GF-D8 (cell line): Measurements from ENCODE around the gene TAS2R13.

Experiments used
- DNase-seq: peaks from one replicate; lab custom pipeline; 2025; lab: John Stamatoyannopoulos, UW

Gene TAS2R13, protein sequence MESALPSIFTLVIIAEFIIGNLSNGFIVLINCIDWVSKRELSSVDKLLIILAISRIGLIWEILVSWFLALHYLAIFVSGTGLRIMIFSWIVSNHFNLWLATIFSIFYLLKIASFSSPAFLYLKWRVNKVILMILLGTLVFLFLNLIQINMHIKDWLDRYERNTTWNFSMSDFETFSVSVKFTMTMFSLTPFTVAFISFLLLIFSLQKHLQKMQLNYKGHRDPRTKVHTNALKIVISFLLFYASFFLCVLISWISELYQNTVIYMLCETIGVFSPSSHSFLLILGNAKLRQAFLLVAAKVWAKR

DNA sequence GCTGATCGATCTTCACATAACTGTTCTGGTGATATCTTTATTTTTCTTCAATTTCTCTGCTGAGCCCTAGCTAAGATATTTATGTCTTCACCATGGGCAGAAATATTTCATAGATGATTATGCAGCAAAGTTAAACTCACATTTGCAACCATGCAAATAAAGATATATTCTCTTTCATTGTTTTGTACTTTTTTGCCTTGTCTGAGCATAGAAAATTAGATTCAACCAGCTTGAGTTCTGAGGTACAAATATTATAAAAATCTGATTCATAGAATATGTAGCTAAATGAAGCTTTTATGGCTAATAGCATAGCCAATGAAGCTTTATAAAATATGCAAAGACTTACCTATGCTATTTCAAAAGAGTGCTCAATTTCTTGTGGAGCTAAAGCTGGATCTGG, at the start of gene TAS2R13:
TAS2R13 (minus strand) TSS at position 101 of the 400 bp plus-strand sequence. CDS start 264 bp downstream, outside the sequence.
- no peak for DNase-seq

DNA sequence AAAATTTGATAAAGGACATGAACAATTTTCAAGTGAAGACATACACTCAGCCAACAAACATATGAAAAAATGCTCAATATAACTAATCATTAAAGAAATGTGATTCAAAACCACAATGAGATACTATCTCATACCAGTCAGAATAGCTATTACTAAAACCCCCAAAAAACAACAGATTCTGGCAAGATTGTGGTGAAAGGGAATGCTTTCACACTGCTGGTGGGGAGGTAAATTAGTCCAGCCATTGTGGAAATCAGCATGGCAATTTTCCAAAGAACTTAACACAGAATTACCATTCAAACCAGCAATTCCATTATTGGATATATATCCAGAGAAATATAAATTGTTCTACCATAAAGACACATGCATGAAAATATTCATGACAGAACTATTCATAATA, 48.4 kb upstream of the TAS2R13 start:
- DNase-seq: no peak

DNA sequence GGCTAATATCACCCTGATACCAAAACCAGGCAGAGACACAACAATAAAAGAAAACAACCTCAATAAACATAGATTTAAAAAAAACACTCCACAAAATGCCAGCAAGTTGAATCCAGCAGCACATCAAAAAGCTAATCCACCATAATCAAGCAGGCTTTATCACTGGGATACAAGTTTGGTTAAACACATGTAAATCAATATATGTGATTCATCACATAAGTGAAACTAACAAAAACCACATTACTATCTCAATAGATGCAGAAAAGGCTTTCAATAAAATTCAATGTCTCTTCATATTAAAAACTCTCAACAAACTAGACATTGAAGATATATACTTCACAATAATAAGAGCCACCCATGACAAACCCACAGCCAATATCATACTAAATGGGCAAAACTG, 46.7 kb upstream of the TAS2R13 start:
- DNase-seq: no peak

DNA sequence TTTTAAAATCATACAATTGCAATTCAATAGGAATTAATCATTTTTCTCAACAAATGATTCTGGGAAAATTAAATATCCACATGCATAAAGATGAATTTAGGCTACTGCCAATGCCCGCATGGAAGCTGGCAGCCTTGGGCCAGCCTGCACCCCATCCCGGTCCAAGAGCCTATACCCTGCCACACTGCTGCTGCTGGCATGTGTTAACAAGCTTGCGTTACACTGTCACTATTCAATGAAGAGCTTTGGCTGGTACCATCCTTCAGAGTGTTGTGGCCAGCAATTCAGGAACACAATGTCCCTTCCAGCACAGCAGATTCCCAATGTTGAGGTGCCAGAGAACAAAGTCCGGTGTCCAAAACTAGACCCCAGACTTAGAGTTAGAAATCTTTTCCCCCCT, 43.3 kb upstream of the TAS2R13 start:
- no peak for DNase-seq

DNA sequence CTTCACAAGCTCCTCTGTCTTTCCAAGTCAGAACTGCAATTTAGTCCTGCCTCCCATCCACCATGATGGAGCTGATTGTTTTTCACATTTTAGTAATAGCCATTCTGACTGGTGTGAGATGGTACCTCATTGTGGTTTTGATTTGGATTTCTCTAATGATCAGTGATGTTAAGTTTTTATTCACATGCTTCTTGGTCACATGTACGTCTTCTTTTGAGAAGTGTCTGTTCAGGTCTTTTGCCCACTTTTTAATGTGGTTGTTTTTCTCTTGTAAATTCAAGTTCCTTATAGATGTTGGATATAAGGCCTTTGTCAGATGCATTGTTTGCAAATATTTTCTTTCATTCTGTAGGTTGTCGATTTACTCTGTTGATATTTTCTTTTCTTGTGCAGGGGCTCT, 33.8 kb upstream of the TAS2R13 start:
- DNase-seq: no peak

DNA sequence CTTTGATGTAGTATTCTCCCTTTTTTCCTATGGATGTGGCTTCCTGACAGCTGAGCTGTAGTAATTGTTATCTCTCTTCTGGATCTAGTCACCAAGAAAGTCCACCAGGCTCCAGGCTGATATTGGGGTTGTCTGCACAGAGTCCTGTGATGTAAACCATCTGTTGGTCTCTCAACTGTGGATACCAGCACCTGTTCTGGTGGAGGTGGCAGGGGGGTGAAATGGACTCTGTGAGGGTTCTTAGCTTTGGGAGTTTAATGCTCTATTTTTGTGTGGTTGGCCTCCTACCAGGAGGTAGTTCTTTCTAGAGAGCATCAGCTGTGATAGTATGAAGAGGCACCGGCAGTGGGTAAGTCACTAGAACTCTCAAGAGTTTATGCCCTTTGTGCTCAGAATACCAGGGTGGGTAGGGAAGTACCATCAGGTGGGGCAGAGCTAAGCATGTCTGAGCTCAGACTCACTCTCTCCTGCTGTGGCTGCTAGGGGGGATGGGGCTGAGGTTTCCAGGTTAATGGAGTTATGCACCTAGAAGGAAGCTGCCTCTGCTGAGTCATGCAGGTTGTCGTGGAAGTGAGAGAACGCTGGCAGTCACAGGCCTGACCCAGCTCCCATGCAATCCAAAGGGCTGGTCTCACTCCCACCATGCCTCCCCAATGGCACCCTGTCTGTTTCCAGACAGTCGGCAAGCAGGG, 32.7 kb upstream of the TAS2R13 start:
- DNase-seq: no peak

DNA sequence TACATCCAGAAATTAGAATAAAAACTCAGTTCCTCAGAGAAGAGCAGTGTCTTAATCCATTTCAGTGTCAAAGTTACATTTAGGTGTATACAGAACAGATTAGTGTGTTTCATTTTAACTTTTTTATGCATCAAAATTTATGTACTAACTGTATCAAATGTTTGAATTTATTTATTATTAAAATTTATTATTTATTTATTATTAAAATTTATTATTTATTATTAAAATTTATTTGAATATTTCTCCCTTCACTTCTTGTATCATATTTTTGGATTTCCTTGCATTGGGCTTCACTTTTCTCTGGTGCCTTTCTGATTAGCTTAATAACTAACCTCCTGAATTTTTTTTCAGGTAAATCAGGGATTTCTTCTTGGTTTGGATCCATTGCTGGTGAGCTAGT, 32.0 kb upstream of the TAS2R13 start:
- DNase-seq: no peak

DNA sequence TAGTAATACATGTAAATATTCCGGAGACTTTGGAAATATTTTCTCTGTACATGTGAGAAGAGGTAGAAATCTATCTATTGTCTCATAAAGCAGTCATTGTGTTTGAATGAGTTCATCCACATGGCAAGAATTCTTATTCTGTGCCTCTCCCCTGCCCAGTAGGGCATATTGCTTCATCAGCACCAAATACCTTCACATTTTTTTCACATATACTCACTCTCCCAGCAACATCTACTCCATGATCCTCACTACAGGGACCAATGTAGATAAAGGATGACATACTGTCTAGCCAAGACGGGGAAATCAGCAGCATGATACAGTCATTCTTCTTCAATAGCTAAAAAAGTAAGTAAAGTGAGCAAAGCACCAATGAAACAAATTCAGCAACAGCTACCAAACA, 31.0 kb upstream of the TAS2R13 start:
- DNase-seq: no peak

DNA sequence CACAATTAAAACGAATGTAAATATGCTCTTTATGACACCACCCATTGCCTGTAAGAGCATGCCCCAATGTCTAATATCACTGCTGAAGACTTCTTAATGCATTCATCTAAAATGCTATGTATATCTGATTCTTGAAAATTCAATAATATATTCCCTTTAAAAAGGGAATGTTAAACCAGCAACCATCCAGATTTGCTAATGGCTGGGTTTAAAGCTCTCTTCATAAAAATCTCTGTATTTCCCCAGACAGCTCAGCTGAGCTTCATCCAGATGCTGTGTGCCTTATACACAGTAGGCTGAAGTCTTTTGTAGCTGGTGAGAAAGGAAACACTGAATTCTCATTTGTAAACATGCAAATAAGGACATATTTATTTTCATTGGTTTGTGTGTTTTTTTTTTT, 29.8 kb upstream of the TAS2R13 start, which contains the start of gene TAS2R14:
TAS2R14 (minus strand) TSS at position 101 of the 400 bp plus-strand sequence; CDS start at position 45, 56 bp downstream.
- no peak for DNase-seq

DNA sequence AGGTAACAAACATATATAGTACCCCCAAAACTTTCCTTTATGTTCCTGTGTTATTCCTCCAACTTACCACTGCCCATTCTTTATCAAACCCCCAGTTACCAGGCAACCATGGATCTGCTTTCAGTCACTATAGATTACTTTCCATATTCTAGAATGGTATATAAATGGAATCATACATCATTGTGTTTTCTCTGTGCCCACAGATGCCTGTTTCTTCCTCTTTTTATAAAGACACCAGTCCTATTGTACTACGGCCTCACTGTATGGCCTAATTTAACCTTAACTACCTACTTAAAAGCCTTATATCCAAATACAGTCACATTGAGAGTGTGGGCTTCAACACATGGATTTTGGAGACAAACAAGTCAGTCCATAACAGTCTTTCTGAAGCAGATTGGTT, 27.1 kb upstream of the TAS2R13 start:
- DNase-seq: no peak

DNA sequence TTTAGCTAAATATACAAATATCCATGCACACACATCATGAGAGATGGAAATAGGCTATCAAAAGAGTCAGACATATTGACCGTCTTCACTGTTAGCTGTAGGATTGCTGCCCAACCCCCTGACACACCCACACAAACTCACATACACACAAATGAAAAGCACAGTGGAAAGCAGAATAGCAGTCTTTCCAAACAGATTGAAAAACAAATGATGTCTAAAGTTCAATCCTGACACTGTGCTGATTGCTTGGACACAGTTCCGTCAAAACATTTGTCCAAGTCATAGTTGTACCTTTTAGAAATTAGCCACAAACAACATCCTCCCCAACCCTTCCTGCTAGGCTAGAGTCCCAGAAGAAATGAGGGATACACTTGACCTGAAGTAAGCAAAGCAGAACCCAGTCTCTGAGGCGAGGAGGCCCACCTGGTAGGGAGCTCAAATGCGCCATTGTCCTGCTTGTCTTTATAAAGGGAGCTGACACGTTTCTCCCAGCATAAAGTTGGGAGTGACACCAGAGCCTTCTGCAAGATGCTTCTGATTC, 19.5 kb upstream of the TAS2R13 start, which contains the start of gene PRH2:
PRH2 (plus strand) TSS at position 491 of the 541 bp plus-strand sequence; CDS start at position 529, 38 bp downstream.
- DNase-seq: no peak

DNA sequence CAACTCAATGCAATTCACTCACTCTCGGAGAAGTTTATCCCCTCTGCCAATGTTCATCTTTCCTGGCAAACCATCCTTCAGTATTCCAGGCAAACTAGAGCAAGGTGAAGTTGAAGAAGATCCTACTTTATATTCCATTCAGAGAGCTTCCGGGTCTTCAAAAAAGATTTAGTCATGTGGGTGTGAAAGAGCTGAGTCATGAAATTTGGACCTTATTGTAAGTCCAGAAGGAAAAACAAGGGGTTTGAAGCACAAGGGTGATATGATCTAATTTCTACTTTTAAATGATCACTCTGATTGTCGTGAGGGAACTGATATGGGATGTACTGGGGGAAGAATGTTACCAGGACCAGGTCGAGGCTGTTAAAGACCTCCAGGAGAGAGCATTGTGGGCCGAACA, 16.9 kb upstream of the TAS2R13 start:
- DNase-seq: no peak

DNA sequence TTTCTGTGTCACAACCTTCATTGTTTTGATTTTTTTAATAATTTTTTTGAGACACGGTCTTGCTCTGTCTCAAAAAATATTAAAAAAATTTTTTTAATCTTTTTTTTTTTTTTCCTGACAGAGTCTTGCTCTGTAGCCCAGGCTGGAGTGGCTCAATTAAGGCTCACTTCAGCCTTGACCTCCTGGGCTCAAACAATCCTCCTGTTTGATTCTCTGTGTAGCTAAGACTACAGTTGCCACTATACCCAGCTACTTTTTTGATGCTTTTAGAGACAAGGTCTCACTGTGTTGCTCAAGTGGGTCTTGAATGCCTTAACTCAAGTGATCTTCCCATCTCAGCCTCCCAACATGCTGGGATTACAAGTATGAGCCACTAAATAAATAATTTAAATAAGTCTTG, 10.4 kb upstream of the TAS2R13 start:
- no peak for DNase-seq

DNA sequence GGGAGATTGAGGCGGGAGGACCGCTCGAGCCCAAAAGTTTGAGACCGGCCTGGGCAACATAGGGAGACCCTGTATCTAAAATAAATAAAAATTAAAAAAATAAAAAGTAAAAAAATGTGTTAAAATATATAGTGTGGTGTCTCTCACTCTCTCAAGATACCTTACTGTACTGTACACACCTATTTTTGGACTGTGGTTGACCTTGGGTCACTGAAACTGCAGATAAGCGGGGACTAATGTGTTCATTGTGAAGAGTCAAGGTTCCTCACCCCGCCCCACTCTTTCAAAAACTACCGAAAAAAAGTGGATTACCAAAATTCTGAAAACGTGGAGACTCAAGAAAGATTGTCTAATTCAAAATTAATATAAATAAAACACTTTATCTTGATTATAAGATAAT, 1.0 kb upstream of the TAS2R13 start:
- DNase-seq: no peak

DNA sequence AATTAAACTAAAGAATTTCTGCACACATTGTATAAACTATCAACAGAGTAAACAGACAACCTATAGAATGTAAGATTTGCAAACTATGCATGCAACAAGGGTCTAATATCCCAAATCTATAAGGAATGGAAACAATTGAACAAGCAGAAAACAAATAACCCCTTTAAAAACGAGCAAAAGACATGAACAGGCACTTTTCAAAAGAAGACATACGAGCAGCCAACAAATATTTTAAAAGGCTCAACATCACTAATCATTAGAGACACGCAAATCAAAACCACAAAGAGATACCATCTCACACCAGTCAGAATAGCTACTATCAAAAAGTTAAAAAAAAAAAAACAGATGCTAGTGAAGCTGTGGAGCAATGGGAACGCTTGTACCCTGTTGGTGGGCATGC, 4.7 kb downstream of the TAS2R13 start:
- no peak for DNase-seq

DNA sequence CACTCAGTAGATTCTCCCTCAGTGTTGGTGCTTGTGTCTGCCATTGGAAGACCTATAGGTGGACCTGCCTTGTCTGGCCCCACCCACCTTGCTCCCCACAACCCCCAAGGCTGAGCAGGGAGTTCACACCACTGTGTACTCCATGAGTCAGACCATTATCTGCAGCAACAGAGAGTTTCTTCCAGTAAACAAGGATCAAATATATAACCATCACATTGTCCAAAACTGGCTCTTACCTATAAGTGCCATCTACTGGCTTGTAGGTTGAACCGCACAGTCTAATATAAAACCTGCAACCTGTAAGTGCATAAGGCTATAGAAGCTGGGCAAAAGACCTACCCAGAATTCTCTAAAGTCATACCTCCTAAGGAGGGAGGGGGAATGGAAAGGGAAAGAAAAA, 7.9 kb downstream of the TAS2R13 start:
- no peak for DNase-seq

DNA sequence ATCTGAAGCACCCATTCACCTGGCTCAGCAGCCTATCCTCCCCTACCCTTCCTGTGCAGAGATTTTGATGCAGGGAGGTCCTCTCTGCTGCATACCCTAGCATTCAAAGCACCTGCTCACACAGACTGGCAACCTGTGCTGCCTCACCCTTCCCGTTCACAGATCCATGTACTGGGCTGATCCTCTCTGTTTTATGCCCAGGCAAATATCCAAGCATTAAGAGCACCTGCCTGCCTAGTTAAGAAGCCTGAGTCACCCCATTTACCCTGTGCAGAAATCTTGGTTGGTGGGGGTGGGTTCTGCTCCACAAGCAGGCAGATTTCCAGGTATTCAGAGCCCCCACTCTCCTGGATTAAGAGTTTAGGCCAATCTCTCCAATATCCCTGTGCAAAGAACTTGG, 8.4 kb downstream of the TAS2R13 start:
- no peak for DNase-seq

DNA sequence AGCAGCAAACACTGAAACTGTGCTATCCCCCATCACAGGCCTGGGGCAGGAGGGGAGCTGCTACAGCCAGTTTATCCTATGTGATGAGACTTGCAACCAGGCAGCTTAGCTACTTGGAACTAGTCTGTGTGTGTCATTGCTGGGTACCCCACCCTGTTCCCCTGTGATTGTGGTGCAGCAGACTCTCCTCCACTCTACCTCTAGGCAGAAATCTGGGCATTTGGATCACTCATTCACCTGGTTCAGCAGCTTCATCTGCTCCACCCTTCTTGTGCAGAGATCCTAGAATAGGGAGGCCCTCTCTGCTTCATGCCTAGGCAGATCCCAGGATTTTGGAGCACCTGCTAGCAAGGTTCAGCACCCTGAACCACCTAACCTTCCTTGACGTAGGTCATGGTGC, 8.8 kb downstream of the TAS2R13 start:
- DNase-seq: no peak

DNA sequence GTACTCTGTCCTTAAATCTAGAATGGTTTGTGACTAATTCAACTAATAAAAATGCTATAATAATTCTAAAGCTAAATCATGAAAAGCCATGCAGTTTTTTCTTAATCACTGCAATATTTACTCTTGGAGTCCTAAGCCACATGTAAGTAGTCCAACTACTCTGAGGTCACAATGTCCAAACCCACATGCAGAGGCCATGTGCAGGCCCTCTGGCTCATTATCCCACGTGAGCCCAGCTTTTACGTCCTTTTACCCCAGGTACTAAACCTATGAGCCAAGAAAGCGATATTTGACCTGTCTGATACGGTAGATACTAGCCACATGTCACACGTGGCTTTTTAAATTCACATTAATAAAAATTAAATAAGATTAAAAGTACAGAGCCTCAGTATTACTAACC, 12.5 kb downstream of the TAS2R13 start:
- no peak for DNase-seq

DNA sequence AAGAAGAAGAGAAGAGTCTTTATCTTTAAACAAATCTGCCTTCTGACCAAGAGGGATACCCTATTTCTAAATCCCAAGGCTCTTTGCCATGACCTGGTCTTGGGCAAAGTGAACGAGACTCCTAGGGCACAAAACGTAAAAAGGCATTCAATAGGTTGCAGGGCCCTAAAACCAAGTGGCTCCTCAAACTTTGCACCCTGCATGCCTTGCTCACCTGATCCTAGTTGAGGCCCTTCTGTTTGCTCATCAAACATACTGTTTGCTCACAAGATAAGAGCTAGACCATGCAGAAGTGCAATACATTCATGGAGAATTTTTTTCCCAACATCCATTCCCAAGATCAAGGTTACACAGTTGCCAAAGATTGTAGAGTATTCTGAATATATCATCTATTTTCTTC, 17.4 kb downstream of the TAS2R13 start:
- no peak for DNase-seq

DNA sequence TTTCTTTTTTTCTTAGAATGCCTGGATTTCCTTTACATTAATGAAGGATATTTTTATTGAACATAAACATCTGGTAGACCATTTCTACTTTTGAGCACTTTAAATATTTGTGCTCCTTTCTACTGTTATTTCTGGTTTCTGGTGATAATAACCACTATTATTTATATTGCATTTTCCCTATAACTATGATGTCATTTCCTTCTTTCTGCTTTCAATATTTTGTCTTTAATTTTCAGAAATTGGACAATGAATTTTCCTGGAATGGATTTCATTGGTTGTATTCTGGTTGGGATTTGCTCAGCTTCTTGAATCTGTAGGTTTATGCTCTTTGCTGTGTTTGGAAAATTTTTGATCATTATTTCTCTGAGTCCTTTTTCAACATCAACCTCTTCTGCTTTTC, 20.1 kb downstream of the TAS2R13 start:
- DNase-seq: no peak

DNA sequence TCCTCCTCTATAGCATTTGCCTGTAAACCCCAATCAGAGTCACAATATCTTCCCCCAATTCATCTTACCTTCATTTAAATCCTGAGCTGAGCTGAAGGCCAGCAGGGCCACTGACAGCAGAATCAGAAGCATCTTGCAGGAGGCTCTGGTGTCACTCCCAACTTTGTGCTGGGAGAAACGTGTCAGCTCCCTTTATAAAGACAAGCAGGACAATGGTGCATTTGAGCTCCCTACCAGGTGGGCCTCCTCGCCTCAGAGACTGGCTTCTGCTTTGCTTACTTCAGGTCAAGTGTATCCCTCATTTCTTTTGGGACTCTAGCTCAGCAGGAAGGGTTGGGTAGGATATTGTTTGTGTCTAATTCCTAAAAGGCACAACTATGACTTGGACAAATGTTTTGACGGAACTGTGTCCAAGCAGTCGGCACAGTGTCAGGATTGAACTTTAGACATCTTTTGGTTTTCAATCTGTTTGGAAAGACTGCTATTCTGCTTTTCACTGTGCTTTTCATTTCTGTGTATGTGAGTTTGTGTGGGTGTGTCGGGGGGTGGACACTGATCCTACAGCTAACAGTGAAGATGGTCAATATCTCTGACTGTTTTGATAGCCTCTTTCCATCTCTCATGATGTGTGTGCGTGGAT, 25.2 kb downstream of the TAS2R13 start, which contains the start of gene PRH1:
PRH1 (minus strand) TSS at position 170 of the 640 bp plus-strand sequence; CDS start at position 132, 38 bp downstream.
- DNase-seq: no peak

DNA sequence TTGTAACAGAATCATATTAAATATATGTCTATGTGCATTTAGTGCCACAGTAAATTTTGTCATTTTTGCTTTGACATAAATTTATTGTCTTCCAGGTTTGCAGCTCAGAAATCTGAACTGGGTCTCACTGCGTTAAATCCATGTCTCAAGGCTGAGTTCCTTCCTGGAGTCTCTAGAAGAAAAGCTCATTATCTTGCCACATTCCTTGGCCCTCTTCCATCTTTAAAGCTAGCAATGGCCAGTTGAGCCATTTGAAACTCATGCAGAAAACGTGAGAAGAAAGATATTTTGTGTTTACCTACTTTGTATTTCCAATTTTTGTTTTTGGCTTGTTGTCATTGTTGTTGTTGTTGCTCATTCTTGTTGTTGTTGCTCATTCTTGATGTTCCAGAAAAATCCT, 36.0 kb downstream of the TAS2R13 start:
- DNase-seq: no peak
